Stomach (tissue), 19 donors: Measurements from ENCODE around the gene LDB2. TPM values are rescaled to one million over a fixed set of nuclear protein-coding genes. Genes with fewer than 3 reads are reported as not detected.

ENCODE experiments used
- DNase-seq, 2 donors: peaks; one replicate each; pipeline versions ENCODE4 v3.0.0 to v3.0.0-alpha.2; 2013 to 2019
- H3K27ac ChIP-seq, 5 donors: fragments of 200-600 bp in 4 of 5; sonication (generic) in 4 of 5; one replicate each; pipeline ENCODE4 v1.5.1; 2013 to 2019; ENCODE audit warnings: mild to moderate bottlenecking in 1 of 5, moderate library complexity in 1 of 5
- H3K27me3 ChIP-seq, 3 donors: fragments of 200-600 bp; sonication (generic); one replicate each; pipeline ENCODE4 v1.5.1; 2017 to 2019; ENCODE audit warnings: mixed run types in 1 of 3
- H3K36me3 ChIP-seq, 4 donors: fragments of 200-600 bp; sonication (generic); 1 replicate in 3 of 4; 2 replicates in 1 of 4; pipeline ENCODE4 v1.5.1; 2016 to 2019
- H3K4me1 ChIP-seq, 4 donors: fragments of 200-600 bp; sonication (generic); one replicate each; pipeline ENCODE4 v1.5.1; 2016 to 2019
- H3K4me3 ChIP-seq, 4 donors: fragments of 200-600 bp; sonication (generic) in 3 of 4; one replicate each; pipeline ENCODE4 v1.5.1; 2016 to 2019; ENCODE audit warnings: mild to moderate bottlenecking in 1 of 4
- H3K9me3 ChIP-seq, 4 donors: fragments of 200-600 bp; sonication (generic); one replicate each; pipeline ENCODE4 v1.5.1; 2016 to 2019
- CTCF ChIP-seq, 7 experiments: fragments of 450-650 bp in 4 of 7; fragments of 200-600 bp in 3 of 7; sonication (generic) in 3 of 7; IDR thresholded peaks; one replicate each; pipeline ENCODE4 v1.5.1; 2016 to 2019; ENCODE audit warnings: antibody characterized with exemption in 7 of 7, control low read depth in 2 of 7, mild to moderate bottlenecking in 1 of 7
- EP300 ChIP-seq: sonication (generic); formaldehyde crosslinking; IDR thresholded peaks from one replicate; pipeline ENCODE4 v1.6.1; 2017; ENCODE audit warnings: antibody characterized with exemption
- POLR2A ChIP-seq, 4 donors: fragments of 450-650 bp; IDR thresholded peaks; one replicate each; pipeline ENCODE4 v1.6.1; 2016; ENCODE audit warnings: antibody characterized with exemption in 4 of 4, control low read depth in 2 of 4, mild to moderate bottlenecking in 1 of 4, moderate library complexity in 1 of 4
- POLR2AphosphoS5 ChIP-seq, 3 donors: sonication (generic); formaldehyde crosslinking; IDR thresholded peaks; one replicate each; pipeline ENCODE4 v1.6.1; 2016; ENCODE audit warnings: antibody characterized with exemption in 3 of 3
- WGBS, 5 donors: extraction: QIAGEN DNeasy Blood & Tissue Kit in 3 of 5; methylation state at CpG; one replicate each; pipeline versions ENCODE4 v1.1.5 to v1.1.7; 2013 to 2018; 5-methylcytosine and 5-hydroxymethylcytosine counted together
- intact Hi-C: fragments of 100-400 bp; cut with DNase I; formaldehyde crosslinking; loops from one replicate; pipeline ENCODE4 v1.15.1; 2023; ENCODE audit warnings: low total_unique reads
- long read RNA-seq, 10 donors: transcript quantifications; one replicate each; lab custom pipeline, GENCODE V29; 2026
- polyA plus RNA-seq, 3 donors: library from polyadenylated mRNA; stranded (reverse); fragments of 200-250 nt; gene quantifications; one replicate each; pipeline ENCODE4 v1.2.3, GENCODE V29; 2013
- total RNA-seq, 5 donors: library from RNA; depleted of rRNA; stranded (reverse); fragments of >200 nt; gene quantifications; one replicate each; pipeline versions ENCODE4 v1.1.0 to v1.2.3, GENCODE V29; 2014 to 2016
- donor health status: healthy with polysubstance abuse.
- donor health status: Bipolar disorder and iron deficiency.
- donor health status: healthy.

Gene LDB2
- total RNA-seq: 10 to 100 TPM in 4 of 5 donors, 1 to 10 TPM in 1; 6.2 to 63.3 (median 15.6) TPM
- polyA plus RNA-seq: 10 to 100 TPM in 1 of 3 donors, 1 to 10 TPM in 2; 6.9 to 14.7 (median 7.5) TPM
- long read RNA-seq, donor 1, partial matches to known transcripts: 0 of 2 reads
- long read RNA-seq, donor 1, other reads (novel, unspliced or antisense): 0 of 2 reads
- long read RNA-seq, donor 2, partial matches to known transcripts: 0 of 3 reads
- long read RNA-seq, donor 2, other reads (novel, unspliced or antisense): 0 of 3 reads
- long read RNA-seq, donor 3, partial matches to known transcripts: 0 of 4 reads
- long read RNA-seq, donor 3, other reads (novel, unspliced or antisense): 0 of 4 reads
- long read RNA-seq, donor 4, partial matches to known transcripts: 0 of 1 reads
- long read RNA-seq, donor 4, other reads (novel, unspliced or antisense): 0 of 1 reads
- long read RNA-seq, donor 5, partial matches to known transcripts: 0 of 9 reads
- long read RNA-seq, donor 5, other reads (novel, unspliced or antisense): 0 of 9 reads
- long read RNA-seq, donor 6: 0 reads
- long read RNA-seq, donor 7, partial matches to known transcripts: 8 of 12 reads
- long read RNA-seq, donor 7, other reads (novel, unspliced or antisense): 0 of 12 reads
- long read RNA-seq, donor 8, partial matches to known transcripts: 0 of 6 reads
- long read RNA-seq, donor 8, other reads (novel, unspliced or antisense): 0 of 6 reads
- long read RNA-seq, donor 9, partial matches to known transcripts: 0 of 2 reads
- long read RNA-seq, donor 9, other reads (novel, unspliced or antisense): 0 of 2 reads
- long read RNA-seq, donor 10, partial matches to known transcripts: 0 of 2 reads
- long read RNA-seq, donor 10, other reads (novel, unspliced or antisense): 0 of 2 reads

- no peaks in the 10 kb centered on the region for H3K36me3 ChIP-seq
- peaks cover 0 to 35% (median 11%) of the 10 kb centered on the region in 4 donors for H3K4me1 ChIP-seq
- TF ChIP-seq POLR2AphosphoS5 (IDR thresholded peaks at IDR 0.05): peak in 1 of 3 donors; percentile 21
- no peak for TF ChIP-seq CTCF (IDR thresholded peaks at IDR 0.05)
- intact Hi-C loops: no loop called here
- H3K27me3 ChIP-seq: no peaks in the 10 kb centered on the region
- 2 to 7% (median 5%) methylated on average over 17 to 18 of the region's 18 CpGs for WGBS, 5 donors
- peak; percentile 45 to 94 for DNase-seq
- H3K9me3 ChIP-seq: no peaks in the 10 kb centered on the region
- H3K27ac ChIP-seq: peak within 1 kb of the TSS; percentile 52 to 82 (median 71)
- H3K4me3 ChIP-seq: peak within 1 kb of the TSS; percentile 48 to 53 (median 48)
These were observed at the start of gene LDB2 for GRCh38 chr4:16897991-16898827. LDB2 (minus strand) TSS chr4:16898645.

- H3K36me3 ChIP-seq: no peaks in the 10 kb centered on the region
- TF ChIP-seq POLR2AphosphoS5 (IDR thresholded peaks at IDR 0.05): no peak
- TF ChIP-seq EP300: no peak
- no peak for TF ChIP-seq CTCF (IDR thresholded peaks at IDR 0.05)
- no peak for TF ChIP-seq POLR2A (IDR thresholded peaks at IDR 0.05)
- no peak overlapping the region for H3K4me3 ChIP-seq
- H3K27ac ChIP-seq: no peak overlapping the region
- no peaks in the 10 kb centered on the region for H3K4me1 ChIP-seq
- no peaks in the 10 kb centered on the region for H3K27me3 ChIP-seq
- no peak for DNase-seq
- intact Hi-C loops: no loop called here
- 93 to 99% (median 98%) methylated on average over 8 to 13 of the region's 14 CpGs for WGBS, 5 donors
- H3K9me3 ChIP-seq: no peaks in the 10 kb centered on the region
These were observed 44.0 kb upstream of the LDB2 start for GRCh38 chr4:16942491-16942890.

- TF ChIP-seq CTCF (IDR thresholded peaks at IDR 0.05) (no peak), POLR2A (IDR thresholded peaks at IDR 0.05) (no peak), POLR2AphosphoS5 (IDR thresholded peaks at IDR 0.05) (no peak), EP300 (no peak)
- no peak overlapping the region for H3K27ac ChIP-seq
- intact Hi-C loops: no loop called here
These were observed 40.7 kb upstream of the LDB2 start for GRCh38 chr4:16939178-16939577.

GRCh38 chr4:16938512-16939040 is 40.1 kb upstream of the LDB2 start:
- H3K9me3 ChIP-seq: no peaks in the 10 kb centered on the region
- no peak for DNase-seq
- H3K4me1 ChIP-seq: no peaks in the 10 kb centered on the region
- no peaks in the 10 kb centered on the region for H3K27me3 ChIP-seq
- H3K4me3 ChIP-seq: no peak overlapping the region
- no peak overlapping the region for H3K27ac ChIP-seq
- intact Hi-C loops: no loop called here
- no peaks in the 10 kb centered on the region for H3K36me3 ChIP-seq
- TF ChIP-seq EP300: no peak
- no peak for TF ChIP-seq CTCF (IDR thresholded peaks at IDR 0.05)
- TF ChIP-seq POLR2AphosphoS5 (IDR thresholded peaks at IDR 0.05): no peak
- no peak for TF ChIP-seq POLR2A (IDR thresholded peaks at IDR 0.05)
- WGBS, 5 donors: 72 to 86% (median 82%) methylated on average over 6 of the region's 6 CpGs

More at GRCh38 chr4:16939178-16939577, 40.7 kb upstream of the LDB2 start:
- Histone ChIP-seq H3K4me1 (no peaks in the 10 kb centered on the region), H3K4me3 (no peak overlapping the region), H3K27me3 (no peaks in the 10 kb centered on the region), H3K9me3 (no peaks in the 10 kb centered on the region), H3K36me3 (no peaks in the 10 kb centered on the region)
- WGBS, 5 donors: 83 to 94% (median 89%) methylated on average over 2 of the region's 2 CpGs
- no peak for DNase-seq
